ENCODE measurements around the gene GNG2.

GRCh38 chr14:51993285-51993920 is 133.0 kb downstream of the GNG2 start:
- TF ChIP-seq POLR2A (IDR thresholded peaks at IDR 0.05) (no peak), CTCF (IDR thresholded peaks at IDR 0.05) (no peak)

All from uterus (tissue), 2 donors.